ENCODE data around the gene SSBP4.

GRCh38 chr19:18414504-18415177 is 4.6 kb upstream of the SSBP4 start:
- TF ChIP-seq CTCF (conservative IDR thresholded peaks at IDR 0.05; ENCODE audit: low read depth, low read length) (no peak), EZH2 (IDR thresholded peaks at IDR 0.05; ENCODE audit: low read length, unreplicated experiment) (no peak)

Data from PC-3 (cell line).